Psoas muscle (tissue), 8 donors: ENCODE data around the gene WDR87. TPM values are rescaled to one million over a fixed set of nuclear protein-coding genes. Genes with fewer than 3 reads are reported as not detected.

Source experiments
- ATAC-seq, 4 donors: fragments of 200-7000 bp; cut with Tn5 transposase; one replicate each; pipeline ENCODE4 v1.9.1; 2020; ENCODE audit warnings: moderate library complexity in 3 of 4, mild to moderate bottlenecking in 2 of 4
- DNase-seq, 2 donors: peaks; one replicate each; pipeline ENCODE4 v3.0.0-alpha.2; 2020
- H3K27ac ChIP-seq: fragments of 200-600 bp; one replicate; pipeline ENCODE4 v1.8.0; 2022
- H3K27me3 ChIP-seq, 3 donors: fragments of 200-600 bp in 1 of 3; one replicate each; pipeline versions ENCODE4 v1.6.1 to v1.8.0; 2013 to 2022; ENCODE audit warnings: low read length in 2 of 3, mild to moderate bottlenecking in 2 of 3, moderate library complexity in 1 of 3; ENCODE audit not compliant: insufficient read depth in 3 of 3
- H3K36me3 ChIP-seq, 2 donors: fragments of 200-600 bp in 1 of 2; one replicate each; pipeline versions ENCODE4 v1.6.1 to v1.8.0; 2013 to 2022; ENCODE audit warnings: low read depth in 1 of 2, mild to moderate bottlenecking in 1 of 2, moderate library complexity in 1 of 2; ENCODE audit not compliant: insufficient read depth in 1 of 2
- H3K4me1 ChIP-seq: fragments of 200-600 bp; one replicate; pipeline ENCODE4 v1.8.0; 2022
- H3K4me3 ChIP-seq: fragments of 200-600 bp; one replicate; pipeline ENCODE4 v1.8.0; 2022; ENCODE audit warnings: mild to moderate bottlenecking
- H3K9me3 ChIP-seq: fragments of 200-600 bp; one replicate; pipeline ENCODE4 v1.8.0; 2022
- whole genome bisulfite sequencing, 3 donors: extraction: QIAGEN DNeasy Blood & Tissue Kit; methylation state at CpG; one replicate each; pipeline versions ENCODE4 v1.1.6 to v1.1.7; 2013; 5-methylcytosine and 5-hydroxymethylcytosine counted together
- intact Hi-C, 2 donors: fragments of 100-400 bp; cut with DNase I; formaldehyde crosslinking; loops; one replicate each; pipeline versions ENCODE4 v1.11.0 to v1.14.2; 2022
- polyA plus RNA-seq, 3 donors: library from polyadenylated mRNA; stranded (reverse); fragments of 200-250 nt; gene quantifications; one replicate each; pipeline ENCODE4 v1.2.3, GENCODE V29; 2013
- total RNA-seq, 4 donors: library from RNA; stranded (reverse); fragmentation: NEBNext Ultra II Directional in 2 of 4; extraction: Animal tissue kit (Norgen Biotek cat#: 25700) in 2 of 4; gene quantifications; one replicate each; pipeline versions ENCODE4 v1.2.1 to v1.2.4, GENCODE V29; 2021 to 2023
- TF ChIP-seq, protein P1 (sequence below): fragments of 200-600 bp; IDR thresholded peaks from one replicate; pipeline ENCODE4 v1.8.0; 2022; ENCODE audit warnings: antibody characterized with exemption
- donor health status: healthy with polysubstance abuse.
- donor health status: DM: no; HTN: no; CAD: no; lungs with moderate emphysema.
- donor health status: Bipolar disorder and iron deficiency.
- donor health status: healthy.
- donor health status: DM: yes; HTN: yes; CAD: no.
- donor health status: DM: no; HTN: no; CAD: no.
- donor health status: DM: no; HTN: no; CAD: no.
- donor health status: DM: yes; HTN: yes; CAD: no.

The WDR87 gene
- total and polyA plus RNA-seq, 7 donors: under 0.01 TPM; not detected in 6

DNA sequence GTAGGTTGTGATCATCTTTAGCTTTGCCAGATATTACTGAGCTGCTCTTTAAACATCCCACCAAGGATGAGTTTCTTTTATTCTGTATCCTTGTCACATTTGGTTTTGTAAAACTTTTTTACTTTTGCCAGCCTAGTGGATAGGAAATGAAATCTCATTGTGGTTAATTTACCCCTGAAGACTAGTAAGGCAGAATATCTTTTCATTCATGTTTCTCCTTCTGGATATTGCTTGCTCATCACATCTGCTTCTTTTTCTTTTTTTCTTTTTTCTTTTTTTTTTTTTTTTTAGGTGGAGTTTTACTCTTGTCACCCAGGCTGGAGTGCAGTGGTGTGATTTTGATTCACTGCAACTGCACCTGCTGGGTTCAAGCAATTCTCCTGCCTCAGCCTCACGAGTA, 32.0 kb upstream of the WDR87 start:
- WGBS, 3 donors: 81 to 96% (median 81%) methylated on average over 1 of the region's 1 CpG
- no peak for ATAC-seq
- Histone ChIP-seq H3K36me3 (no peaks in the 10 kb centered on the region), H3K27ac (no peak overlapping the region), H3K27me3 (no peaks in the 10 kb centered on the region), H3K4me3 (no peak overlapping the region), H3K4me1 (peaks cover 10% of the 10 kb centered on the region), H3K9me3 (peaks cover 7% of the 10 kb centered on the region)
- TF ChIP-seq, protein P1, sequence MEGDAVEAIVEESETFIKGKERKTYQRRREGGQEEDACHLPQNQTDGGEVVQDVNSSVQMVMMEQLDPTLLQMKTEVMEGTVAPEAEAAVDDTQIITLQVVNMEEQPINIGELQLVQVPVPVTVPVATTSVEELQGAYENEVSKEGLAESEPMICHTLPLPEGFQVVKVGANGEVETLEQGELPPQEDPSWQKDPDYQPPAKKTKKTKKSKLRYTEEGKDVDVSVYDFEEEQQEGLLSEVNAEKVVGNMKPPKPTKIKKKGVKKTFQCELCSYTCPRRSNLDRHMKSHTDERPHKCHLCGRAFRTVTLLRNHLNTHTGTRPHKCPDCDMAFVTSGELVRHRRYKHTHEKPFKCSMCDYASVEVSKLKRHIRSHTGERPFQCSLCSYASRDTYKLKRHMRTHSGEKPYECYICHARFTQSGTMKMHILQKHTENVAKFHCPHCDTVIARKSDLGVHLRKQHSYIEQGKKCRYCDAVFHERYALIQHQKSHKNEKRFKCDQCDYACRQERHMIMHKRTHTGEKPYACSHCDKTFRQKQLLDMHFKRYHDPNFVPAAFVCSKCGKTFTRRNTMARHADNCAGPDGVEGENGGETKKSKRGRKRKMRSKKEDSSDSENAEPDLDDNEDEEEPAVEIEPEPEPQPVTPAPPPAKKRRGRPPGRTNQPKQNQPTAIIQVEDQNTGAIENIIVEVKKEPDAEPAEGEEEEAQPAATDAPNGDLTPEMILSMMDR: no peak
- intact Hi-C loops: no loop called here
- no peak for DNase-seq

DNA sequence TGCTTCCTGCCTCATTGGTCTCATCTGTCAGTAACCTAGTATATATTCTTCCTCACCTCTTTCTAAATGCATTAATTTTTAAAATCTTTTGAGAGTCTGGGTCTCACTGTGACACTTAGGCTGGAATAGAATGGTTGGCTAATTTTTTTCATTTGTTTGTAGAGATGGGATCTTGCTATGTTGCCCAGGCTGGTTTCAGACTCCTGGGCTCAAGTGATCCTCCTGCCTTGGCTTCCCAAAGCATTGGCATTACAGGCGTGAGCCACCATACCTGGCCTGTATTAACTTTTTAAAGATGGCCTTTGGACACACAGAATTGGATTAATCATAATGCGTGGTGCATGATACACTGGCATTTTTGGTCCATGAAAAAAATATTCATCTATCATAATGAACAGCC, 30.5 kb upstream of the WDR87 start:
- WGBS, 3 donors: 97 to 100% (median 98%) methylated on average over 2 of the region's 2 CpGs
- intact Hi-C loops: no loop called here
- ATAC-seq: no peak
- TF ChIP-seq, protein P1: no peak
- no peak overlapping the region for H3K27ac ChIP-seq
- H3K4me3 ChIP-seq: no peak overlapping the region
- H3K4me1 ChIP-seq: peaks cover 25% of the 10 kb centered on the region
- no peaks in the 10 kb centered on the region for H3K36me3 ChIP-seq
- no peaks in the 10 kb centered on the region for H3K27me3 ChIP-seq
- H3K9me3 ChIP-seq: peaks cover 7% of the 10 kb centered on the region
- DNase-seq: no peak

DNA sequence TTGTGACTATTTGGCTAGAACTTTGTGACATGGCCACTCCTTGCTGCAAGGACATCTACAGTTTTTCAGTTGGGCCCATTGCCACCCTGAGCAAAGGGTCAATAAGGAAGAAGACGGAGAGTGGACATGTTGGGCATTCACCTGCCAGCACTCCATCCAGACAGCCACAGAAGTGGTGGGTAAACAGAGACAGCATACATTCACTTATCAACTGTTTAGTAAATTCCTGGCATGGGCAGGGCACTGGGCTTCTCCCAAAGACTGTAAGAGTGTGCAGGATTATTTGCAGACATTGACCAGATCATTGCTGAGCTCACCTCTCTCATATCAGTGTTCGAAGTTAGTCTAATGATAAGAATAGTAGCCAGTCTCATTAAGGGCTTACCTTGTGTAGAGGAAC, 29.8 kb upstream of the WDR87 start:
- H3K27me3 ChIP-seq: no peaks in the 10 kb centered on the region
- no peak for ATAC-seq
- intact Hi-C loops: no loop called here
- no peaks in the 10 kb centered on the region for H3K36me3 ChIP-seq
- TF ChIP-seq, protein P1: no peak
- H3K4me1 ChIP-seq: peaks cover 32% of the 10 kb centered on the region
- WGBS, 3 donors: 89 to 100% (median 95%) methylated on average over 2 of the region's 2 CpGs
- no peak overlapping the region for H3K4me3 ChIP-seq
- no peak overlapping the region for H3K27ac ChIP-seq
- peaks cover 7% of the 10 kb centered on the region for H3K9me3 ChIP-seq
- no peak for DNase-seq

DNA sequence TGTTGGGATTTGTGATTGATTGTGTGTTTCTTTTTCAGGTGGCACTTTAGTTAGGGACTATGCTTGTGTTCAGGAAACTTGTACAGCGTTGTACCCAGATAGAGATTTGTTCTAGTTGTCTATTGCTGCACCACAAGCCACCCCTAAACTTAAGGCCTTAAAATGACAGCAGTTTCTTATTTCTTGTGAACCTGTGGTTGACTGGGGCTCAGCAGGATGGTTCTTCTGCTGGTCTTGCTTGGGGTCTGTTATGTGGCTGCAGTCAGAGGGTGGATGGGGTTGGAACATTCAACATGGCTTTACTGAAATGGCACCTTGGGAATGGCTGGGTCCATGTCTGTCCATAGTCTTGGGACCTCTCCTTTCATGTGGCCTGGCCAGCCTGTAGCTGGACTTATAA, 28.9 kb upstream of the WDR87 start:
- ATAC-seq (no peak), DNase-seq (no peak)
- intact Hi-C loops: no loop called here
- 55 to 97% (median 96%) methylated on average over 1 of the region's 1 CpG for WGBS, 3 donors
- H3K4me1 ChIP-seq: peaks cover 32% of the 10 kb centered on the region
- no peaks in the 10 kb centered on the region for H3K36me3 ChIP-seq
- no peaks in the 10 kb centered on the region for H3K27me3 ChIP-seq
- H3K9me3 ChIP-seq: peaks cover 7% of the 10 kb centered on the region
- TF ChIP-seq, protein P1: no peak
- H3K4me3 ChIP-seq: no peak overlapping the region
- H3K27ac ChIP-seq: no peak overlapping the region

DNA sequence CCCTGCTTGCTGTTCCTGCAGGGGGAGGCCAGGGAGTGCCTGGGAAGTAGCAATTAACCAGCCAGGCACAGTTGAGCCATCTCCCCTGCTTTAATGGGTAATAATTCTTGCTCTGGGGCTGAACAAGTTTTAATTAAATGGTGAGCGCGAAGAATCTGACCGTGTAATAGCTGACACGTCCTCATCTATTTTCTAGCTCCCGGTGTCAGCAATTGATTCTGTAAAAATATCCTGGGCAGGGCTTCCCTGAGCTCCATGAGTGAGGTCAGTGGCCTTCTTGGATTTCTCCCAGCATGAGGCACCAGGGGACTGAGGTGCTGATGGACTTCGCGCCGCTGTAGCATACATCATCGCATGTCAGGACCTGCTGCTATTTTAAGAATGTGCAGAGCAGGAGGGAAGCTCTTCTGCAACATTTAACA, 27.6 kb upstream of the WDR87 start:
- TF ChIP-seq, protein P1: no peak

More for the DNA sequence above, 27.6 kb upstream of the WDR87 start:
- Histone ChIP-seq H3K36me3 (no peaks in the 10 kb centered on the region), H3K27me3 (no peaks in the 10 kb centered on the region), H3K9me3 (peaks cover 7% of the 10 kb centered on the region), H3K4me1 (peaks cover 32% of the 10 kb centered on the region), H3K27ac (peak overlapping the region; percentile 75), H3K4me3 (no peak overlapping the region)
- ATAC-seq: peak; percentile 94 to 97 (median 96)
- WGBS, 3 donors: 18 to 29% (median 23%) methylated on average over 9 of the region's 9 CpGs
- intact Hi-C loops: no loop called here
- peak; percentile 48 to 75 for DNase-seq
